SK-N-SH (cell line): ENCODE data around the gene RAI2. TPM values are rescaled to one million over a fixed set of nuclear protein-coding genes. Genes with fewer than 3 reads are reported as not detected.
A peak's percentile ranks its signal among the peaks of the same experiment; 100 is the strongest.

Experiments
- CTCF ChIA-PET: fragments of 300-600, 350-600 bp; formaldehyde crosslinking; extraction: SDS; loops from one replicate; lab custom pipeline; 2021; lab: Yijun Ruan, JAX
- POLR2A ChIA-PET: fragments of 350-600 bp; sonication (Branson Sonifier 250); formaldehyde crosslinking; extraction: SDS; loops from one replicate; lab custom pipeline; 2020; ENCODE audit warnings: antibody characterized with exemption, inconsistent platforms; lab: Yijun Ruan, JAX
- DNase-seq: peaks from one replicate; pipeline ENCODE4 v3.0.0; 2012
- H2AFZ ChIP-seq: fragments of 200-600 bp; sonication (generic); 2 replicates; pipeline ENCODE4 v1.8.1; 2016; ENCODE audit warnings: antibody characterized with exemption, mild to moderate bottlenecking, low read depth
- H3F3A ChIP-seq: fragments of 200-600 bp; sonication (generic); replicated peaks from 2 replicates; pipeline ENCODE3; 2016; ENCODE audit warnings: antibody characterized with exemption, mild to moderate bottlenecking; ENCODE audit not compliant: insufficient read depth
- H3K27ac ChIP-seq, 2 experiments: fragments of 200-500 bp in 1 of 2; fragments of 200-600 bp in 1 of 2; sonication (Bioruptor generic) in 1 of 2; sonication (generic), shearing (Covaris generic) in 1 of 2; 2 replicates each; pipeline versions ENCODE4 v1.5.1 to v1.6.1; 2014 to 2016; ENCODE audit warnings: low read depth in 2 of 2, inconsistent platforms in 1 of 2, low read length in 1 of 2, mild to moderate bottlenecking in 1 of 2, mixed read lengths in 1 of 2
- H3K27me3 ChIP-seq: fragments of 200-600 bp; sonication (generic), shearing (Covaris generic); 2 replicates; pipeline ENCODE4 v1.6.1; 2016; ENCODE audit warnings: mixed run types; ENCODE audit not compliant: insufficient read depth
- H3K36me3 ChIP-seq, 2 experiments: fragments of 200-500 bp in 1 of 2; fragments of 200-600 bp in 1 of 2; sonication (Bioruptor generic) in 1 of 2; sonication (generic) in 1 of 2; replicated peaks in 1 of 2; 2 replicates each; pipeline versions ENCODE3 to v1.5.1; 2014 to 2016; ENCODE audit warnings: low read length in 1 of 2, mild to moderate bottlenecking in 1 of 2; ENCODE audit not compliant: insufficient read depth in 2 of 2, control insufficient read depth in 1 of 2
- H3K4me1 ChIP-seq, 2 experiments: fragments of 200-500 bp in 1 of 2; fragments of 200-600 bp in 1 of 2; sonication (Bioruptor generic) in 1 of 2; sonication (generic), shearing (Covaris generic) in 1 of 2; 2 replicates each; pipeline versions ENCODE4 v1.5.1 to v1.6.1; 2014 to 2016; ENCODE audit warnings: low read depth in 1 of 2, low read length in 1 of 2, mixed run types in 1 of 2; ENCODE audit not compliant: insufficient read depth in 2 of 2, control insufficient read depth in 1 of 2
- H3K4me2 ChIP-seq: fragments of 200-600 bp; sonication (generic), shearing (Covaris generic); 2 replicates; pipeline ENCODE4 v1.6.1; 2017; ENCODE audit warnings: mixed run types
- H3K4me3 ChIP-seq, 2 experiments: fragments of 200-500 bp in 1 of 2; fragments of 200-600 bp in 1 of 2; sonication (Bioruptor generic) in 1 of 2; sonication (generic), shearing (Covaris generic) in 1 of 2; 2 replicates each; pipeline versions ENCODE4 v1.5.1 to v1.8.1; 2014 to 2016; ENCODE audit warnings: low read depth in 2 of 2, inconsistent platforms in 1 of 2, low read length in 1 of 2, mild to moderate bottlenecking in 1 of 2, mixed read lengths in 1 of 2, moderate library complexity in 1 of 2
- H3K79me2 ChIP-seq: fragments of 200-600 bp; sonication (generic); 2 replicates; pipeline ENCODE4 v1.8.1; 2017; ENCODE audit warnings: mild to moderate bottlenecking; ENCODE audit not compliant: insufficient read depth
- H3K9ac ChIP-seq: fragments of 200-600 bp; sonication (generic); 2 replicates; pipeline ENCODE4 v1.6.1; 2017; ENCODE audit warnings: mixed run types
- H3K9me2 ChIP-seq: fragments of 200-600 bp; sonication (generic); 2 replicates; pipeline ENCODE4 v1.6.1; 2017; ENCODE audit warnings: mixed run types
- H3K9me3 ChIP-seq: fragments of 200-600 bp; sonication (generic); 2 replicates; pipeline ENCODE4 v1.6.1; 2017; ENCODE audit warnings: mixed run types, mild to moderate bottlenecking, moderate library complexity
- H4K20me1 ChIP-seq: fragments of 200-600 bp; sonication (generic); 2 replicates; pipeline ENCODE4 v1.6.1; 2017; ENCODE audit warnings: mild to moderate bottlenecking, mixed run types; ENCODE audit not compliant: insufficient read depth
- ELF1 ChIP-seq: IDR thresholded peaks from 2 replicates; pipeline ENCODE4 v1.4.0; 2012
- EP300 ChIP-seq, 2 experiments: IDR thresholded peaks; 2 replicates each; pipeline versions ENCODE4 v1.4.0 to v1.6.1; 2012; ENCODE audit warnings: borderline replicate concordance in 1 of 2, low read depth in 1 of 2, low read length in 1 of 2
- FOXJ3 ChIP-seq: sonication (generic); formaldehyde crosslinking; IDR thresholded peaks from 2 replicates; pipeline ENCODE4 v1.5.1; 2020; ENCODE audit warnings: mild to moderate bottlenecking, missing genetic modification reagents
- FOXM1 ChIP-seq: IDR thresholded peaks from 2 replicates; pipeline ENCODE4 v1.4.0; 2012; ENCODE audit warnings: low read depth, mild to moderate bottlenecking
- GABPA ChIP-seq: IDR thresholded peaks from 2 replicates; pipeline ENCODE4 v1.4.0; 2012; ENCODE audit warnings: low read depth, mild to moderate bottlenecking
- JUND ChIP-seq: IDR thresholded peaks from 2 replicates; pipeline ENCODE4 v1.4.0; 2012
- NFIC ChIP-seq: IDR thresholded peaks from 2 replicates; pipeline ENCODE4 v1.4.0; 2012; ENCODE audit warnings: borderline replicate concordance
- RAD21 ChIP-seq: IDR thresholded peaks from 2 replicates; pipeline ENCODE4 v1.6.1; 2012; ENCODE audit warnings: mild to moderate bottlenecking, low read length
- RCOR1 ChIP-seq: fragments of 150-350 bp; IDR thresholded peaks from 2 replicates; pipeline ENCODE4 v1.6.1; 2017; ENCODE audit warnings: antibody characterized with exemption, low read length
- RFX5 ChIP-seq: IDR thresholded peaks from 2 replicates; pipeline ENCODE4 v1.6.1; 2012; ENCODE audit warnings: mild to moderate bottlenecking, improper control_type of control experiment, low read length
- RXRA ChIP-seq: IDR thresholded peaks from 2 replicates; pipeline ENCODE4 v1.4.0; 2012; ENCODE audit warnings: low read depth, mild to moderate bottlenecking, borderline replicate concordance
- SIN3A ChIP-seq: IDR thresholded peaks from 2 replicates; pipeline ENCODE4 v1.6.1; 2012; ENCODE audit warnings: low read depth, mild to moderate bottlenecking, low read length, moderate library complexity, borderline replicate concordance
- SMC3 ChIP-seq: IDR thresholded peaks from 2 replicates; pipeline ENCODE4 v1.6.1; 2012; ENCODE audit warnings: low read depth, low read length, improper control_type of control experiment
- TEAD4 ChIP-seq: IDR thresholded peaks from 2 replicates; pipeline ENCODE4 v1.4.0; 2012; ENCODE audit warnings: mild to moderate bottlenecking, borderline replicate concordance; ENCODE audit not compliant: insufficient read depth
- YY1 ChIP-seq: IDR thresholded peaks from 2 replicates; pipeline ENCODE4 v1.4.0; 2012; ENCODE audit warnings: low read depth, mild to moderate bottlenecking
- WGBS: methylation state at CpG from one replicate; pipeline ENCODE4 v1.1.6; 2017; ENCODE audit warnings: low lambda C conversion rate; 5-methylcytosine and 5-hydroxymethylcytosine counted together
- polyA plus RNA-seq, 3 experiments: library from polyadenylated mRNA; depleted of rRNA; stranded (reverse); fragments of >200 nt; gene quantifications; 2 replicates each; pipeline ENCODE4 v1.2.3, GENCODE V29; 2012
- TF ChIP-seq, protein P1 (sequence below): IDR thresholded peaks from 2 replicates; pipeline ENCODE4; 2012
- TF ChIP-seq, protein P2 (sequence below): fragments of 200-600 bp; sonication (generic); IDR thresholded peaks from 2 replicates; pipeline ENCODE4 v1.6.1; 2017; ENCODE audit warnings: antibody characterized with exemption, mild to moderate bottlenecking, moderate library complexity
- TF ChIP-seq, protein P3 (sequence below): fragments of 150-350 bp; IDR thresholded peaks from 2 replicates; pipeline ENCODE4 v1.6.1; 2017; ENCODE audit warnings: antibody characterized with exemption, low read length, low read depth, borderline replicate concordance
- TF ChIP-seq, protein P4 (sequence below): IDR thresholded peaks from 2 replicates; pipeline ENCODE4 v1.6.1; 2012; ENCODE audit warnings: mild to moderate bottlenecking, low read depth, low read length, moderate library complexity

The RAI2 gene
- polyA plus RNA-seq, 1 of the 3 experiments (the other 2 are of a cell fraction), result 0.07 TPM

DNA sequence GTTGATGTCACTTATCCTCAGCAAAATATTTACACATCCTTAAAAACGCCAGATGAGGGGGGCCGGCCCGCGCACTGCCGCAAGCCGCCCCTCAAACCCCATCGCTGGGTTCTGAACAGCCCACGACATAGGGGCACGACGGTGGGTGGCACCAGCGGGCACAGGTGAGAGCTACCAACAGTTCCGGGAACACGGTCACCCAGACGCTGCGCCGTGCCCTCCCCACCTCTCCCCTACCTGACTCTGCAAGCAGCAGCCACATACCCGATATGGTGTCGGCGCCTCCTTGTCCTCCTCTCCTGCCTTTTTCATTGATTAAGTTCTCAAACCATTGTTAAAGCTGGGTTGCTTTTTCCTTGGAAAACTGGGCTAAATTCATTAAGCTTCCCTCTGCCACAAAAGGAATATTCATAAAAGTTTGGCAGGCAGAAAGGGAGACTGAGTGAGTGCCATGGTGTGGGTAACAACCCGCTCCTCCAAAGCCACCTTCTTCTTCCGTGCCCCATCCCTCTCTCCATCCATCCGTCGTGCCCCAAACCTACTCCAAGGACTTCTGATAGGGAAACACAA, 1.4 kb downstream of the RAI2 start:
- CTCF ChIA-PET, result interaction anchor here (1.0 to 3.1 kb wide), 4 partner anchors 39 to 115 kb away, joined by 3 to 8 read pairs (median 3); no protein-coding TSS in a partner anchor
- H3F3A ChIP-seq, result no peaks in the 10 kb centered on the region
- no peak overlapping the region for H2AFZ ChIP-seq
- peak overlapping the region in 1 of 2 experiments; percentile 43; a peak in 2 of 4 replicates for H3K4me3 ChIP-seq
- no peaks in the 10 kb centered on the region for H3K79me2 ChIP-seq
- no peaks in the 10 kb centered on the region for H3K9me3 ChIP-seq
- POLR2A ChIA-PET, result no interaction called here
- DNase-seq, result peak; percentile 40
- no peak for TF ChIP-seq FOXM1
- TF ChIP-seq TEAD4, result no peak
- no peak for TF ChIP-seq FOXJ3 (CRISPR knock-in tag)
- TF ChIP-seq, protein P1, sequence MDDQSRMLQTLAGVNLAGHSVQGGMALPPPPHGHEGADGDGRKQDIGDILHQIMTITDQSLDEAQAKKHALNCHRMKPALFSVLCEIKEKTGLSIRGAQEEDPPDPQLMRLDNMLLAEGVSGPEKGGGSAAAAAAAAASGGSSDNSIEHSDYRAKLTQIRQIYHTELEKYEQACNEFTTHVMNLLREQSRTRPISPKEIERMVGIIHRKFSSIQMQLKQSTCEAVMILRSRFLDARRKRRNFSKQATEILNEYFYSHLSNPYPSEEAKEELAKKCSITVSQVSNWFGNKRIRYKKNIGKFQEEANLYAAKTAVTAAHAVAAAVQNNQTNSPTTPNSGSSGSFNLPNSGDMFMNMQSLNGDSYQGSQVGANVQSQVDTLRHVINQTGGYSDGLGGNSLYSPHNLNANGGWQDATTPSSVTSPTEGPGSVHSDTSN, result no peak
- no peak for TF ChIP-seq YY1
- TF ChIP-seq GABPA, result no peak
- no peak for TF ChIP-seq ELF1
- H4K20me1 ChIP-seq, result no peaks in the 10 kb centered on the region
- WGBS, result 5% methylated on average over 10 of the region's 23 CpGs
- no peaks in the 10 kb centered on the region for H3K36me3 ChIP-seq
- H3K4me1 ChIP-seq, result peaks cover 0 to 3% of the 10 kb centered on the region in 2 experiments; a peak in 1 of 4 replicates
- H3K9ac ChIP-seq, result no peak overlapping the region
- peak overlapping the region; percentile 66; the same call in 1 of the 2 replicates for H3K4me2 ChIP-seq
- no peaks in the 10 kb centered on the region for H3K9me2 ChIP-seq
- peaks cover 33% of the 10 kb centered on the region for H3K27me3 ChIP-seq
- no peak overlapping the region for H3K27ac ChIP-seq

DNA sequence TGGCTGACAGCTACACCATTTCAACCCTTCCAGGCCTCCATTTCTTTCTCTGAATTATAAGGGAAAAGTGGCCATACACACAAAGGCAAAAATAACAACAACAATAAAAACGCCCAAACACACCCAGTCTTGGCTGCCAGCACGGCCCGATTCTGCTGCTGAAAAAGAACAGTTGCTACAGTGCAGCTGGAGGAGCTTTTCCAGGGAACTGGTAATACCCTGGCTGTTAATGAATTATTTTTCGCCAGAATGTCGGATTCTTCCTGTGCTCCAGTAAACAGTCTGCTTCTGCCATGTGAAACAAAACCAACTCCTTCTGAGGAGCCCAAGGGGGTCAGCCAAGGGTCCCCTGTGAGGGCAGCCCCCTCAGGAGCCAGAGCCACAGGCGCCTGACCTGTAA, 6.6 kb downstream of the RAI2 start:
- Histone ChIP-seq H3K4me1 (peaks cover 0 to under 1% of the 10 kb centered on the region in 2 experiments; a peak in 1 of 4 replicates), H3K27ac (no peak overlapping the region), H2AFZ (no peak overlapping the region), H4K20me1 (no peaks in the 10 kb centered on the region), H3K4me3 (no peak overlapping the region), H3K9me2 (no peaks in the 10 kb centered on the region), H3K27me3 (peaks cover 33% of the 10 kb centered on the region), H3K79me2 (no peaks in the 10 kb centered on the region), H3F3A (no peaks in the 10 kb centered on the region), H3K36me3 (no peaks in the 10 kb centered on the region), H3K4me2 (no peak overlapping the region), H3K9me3 (no peaks in the 10 kb centered on the region), H3K9ac (no peak overlapping the region)
- POLR2A ChIA-PET, result no interaction called here
- CTCF ChIA-PET, result no interaction called here
- DNase-seq, result no peak
- WGBS, result 23% methylated on average over 6 of the region's 6 CpGs
- TF ChIP-seq RCOR1, result no peak
- TF ChIP-seq, protein P2, sequence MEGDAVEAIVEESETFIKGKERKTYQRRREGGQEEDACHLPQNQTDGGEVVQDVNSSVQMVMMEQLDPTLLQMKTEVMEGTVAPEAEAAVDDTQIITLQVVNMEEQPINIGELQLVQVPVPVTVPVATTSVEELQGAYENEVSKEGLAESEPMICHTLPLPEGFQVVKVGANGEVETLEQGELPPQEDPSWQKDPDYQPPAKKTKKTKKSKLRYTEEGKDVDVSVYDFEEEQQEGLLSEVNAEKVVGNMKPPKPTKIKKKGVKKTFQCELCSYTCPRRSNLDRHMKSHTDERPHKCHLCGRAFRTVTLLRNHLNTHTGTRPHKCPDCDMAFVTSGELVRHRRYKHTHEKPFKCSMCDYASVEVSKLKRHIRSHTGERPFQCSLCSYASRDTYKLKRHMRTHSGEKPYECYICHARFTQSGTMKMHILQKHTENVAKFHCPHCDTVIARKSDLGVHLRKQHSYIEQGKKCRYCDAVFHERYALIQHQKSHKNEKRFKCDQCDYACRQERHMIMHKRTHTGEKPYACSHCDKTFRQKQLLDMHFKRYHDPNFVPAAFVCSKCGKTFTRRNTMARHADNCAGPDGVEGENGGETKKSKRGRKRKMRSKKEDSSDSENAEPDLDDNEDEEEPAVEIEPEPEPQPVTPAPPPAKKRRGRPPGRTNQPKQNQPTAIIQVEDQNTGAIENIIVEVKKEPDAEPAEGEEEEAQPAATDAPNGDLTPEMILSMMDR, result no peak
- TF ChIP-seq, protein P3, sequence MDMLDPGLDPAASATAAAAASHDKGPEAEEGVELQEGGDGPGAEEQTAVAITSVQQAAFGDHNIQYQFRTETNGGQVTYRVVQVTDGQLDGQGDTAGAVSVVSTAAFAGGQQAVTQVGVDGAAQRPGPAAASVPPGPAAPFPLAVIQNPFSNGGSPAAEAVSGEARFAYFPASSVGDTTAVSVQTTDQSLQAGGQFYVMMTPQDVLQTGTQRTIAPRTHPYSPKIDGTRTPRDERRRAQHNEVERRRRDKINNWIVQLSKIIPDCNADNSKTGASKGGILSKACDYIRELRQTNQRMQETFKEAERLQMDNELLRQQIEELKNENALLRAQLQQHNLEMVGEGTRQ, result no peak
- TF ChIP-seq RXRA, result no peak
- TF ChIP-seq, protein P4, sequence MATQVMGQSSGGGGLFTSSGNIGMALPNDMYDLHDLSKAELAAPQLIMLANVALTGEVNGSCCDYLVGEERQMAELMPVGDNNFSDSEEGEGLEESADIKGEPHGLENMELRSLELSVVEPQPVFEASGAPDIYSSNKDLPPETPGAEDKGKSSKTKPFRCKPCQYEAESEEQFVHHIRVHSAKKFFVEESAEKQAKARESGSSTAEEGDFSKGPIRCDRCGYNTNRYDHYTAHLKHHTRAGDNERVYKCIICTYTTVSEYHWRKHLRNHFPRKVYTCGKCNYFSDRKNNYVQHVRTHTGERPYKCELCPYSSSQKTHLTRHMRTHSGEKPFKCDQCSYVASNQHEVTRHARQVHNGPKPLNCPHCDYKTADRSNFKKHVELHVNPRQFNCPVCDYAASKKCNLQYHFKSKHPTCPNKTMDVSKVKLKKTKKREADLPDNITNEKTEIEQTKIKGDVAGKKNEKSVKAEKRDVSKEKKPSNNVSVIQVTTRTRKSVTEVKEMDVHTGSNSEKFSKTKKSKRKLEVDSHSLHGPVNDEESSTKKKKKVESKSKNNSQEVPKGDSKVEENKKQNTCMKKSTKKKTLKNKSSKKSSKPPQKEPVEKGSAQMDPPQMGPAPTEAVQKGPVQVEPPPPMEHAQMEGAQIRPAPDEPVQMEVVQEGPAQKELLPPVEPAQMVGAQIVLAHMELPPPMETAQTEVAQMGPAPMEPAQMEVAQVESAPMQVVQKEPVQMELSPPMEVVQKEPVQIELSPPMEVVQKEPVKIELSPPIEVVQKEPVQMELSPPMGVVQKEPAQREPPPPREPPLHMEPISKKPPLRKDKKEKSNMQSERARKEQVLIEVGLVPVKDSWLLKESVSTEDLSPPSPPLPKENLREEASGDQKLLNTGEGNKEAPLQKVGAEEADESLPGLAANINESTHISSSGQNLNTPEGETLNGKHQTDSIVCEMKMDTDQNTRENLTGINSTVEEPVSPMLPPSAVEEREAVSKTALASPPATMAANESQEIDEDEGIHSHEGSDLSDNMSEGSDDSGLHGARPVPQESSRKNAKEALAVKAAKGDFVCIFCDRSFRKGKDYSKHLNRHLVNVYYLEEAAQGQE, result no peak
- no peak for TF ChIP-seq SMC3
- no peak for TF ChIP-seq FOXJ3 (CRISPR knock-in tag)
- TF ChIP-seq GABPA, result no peak
- TF ChIP-seq NFIC, result no peak
- TF ChIP-seq RFX5, result no peak
- TF ChIP-seq, protein P1, result no peak
- TF ChIP-seq EP300 (IDR thresholded peaks at IDR 0.05; ENCODE audit: borderline replicate concordance in 1 of 2, low read depth in 1 of 2, low read length in 1 of 2), result no peak
- no peak for TF ChIP-seq SIN3A
- TF ChIP-seq TEAD4, result no peak
- no peak for TF ChIP-seq ELF1
- no peak for TF ChIP-seq FOXM1
- TF ChIP-seq JUND, result no peak
- no peak for TF ChIP-seq RAD21
